GM10847 (cell line): ENCODE data around the gene XRCC4.

Experiments used
- POLR2A ChIP-seq: IDR thresholded peaks from 2 replicates; pipeline ENCODE4 v1.6.1; 2011; ENCODE audit not compliant: insufficient read length; ENCODE audit errors: extremely low read depth

XRCC4 gene

DNA sequence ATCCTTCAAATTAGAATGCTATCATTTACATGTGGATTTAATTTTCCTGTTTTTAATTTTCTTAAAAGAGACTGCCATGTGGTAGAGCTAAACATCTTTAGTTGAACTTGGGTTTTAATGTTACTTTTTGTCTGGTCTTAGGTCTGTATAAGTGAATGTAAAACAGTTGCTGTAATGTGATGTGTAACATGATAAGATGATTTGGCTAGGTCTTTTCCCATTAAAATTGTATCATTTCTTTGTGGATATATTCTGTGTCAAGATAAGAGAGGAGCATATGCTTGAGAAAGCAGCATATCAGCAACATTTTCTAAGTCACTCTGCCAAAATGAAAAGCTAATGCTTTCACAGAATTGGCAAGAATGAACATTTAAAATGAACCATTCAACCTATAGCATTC is 18.6 kb upstream of the XRCC4 start:
- TF ChIP-seq POLR2A: no peak

DNA sequence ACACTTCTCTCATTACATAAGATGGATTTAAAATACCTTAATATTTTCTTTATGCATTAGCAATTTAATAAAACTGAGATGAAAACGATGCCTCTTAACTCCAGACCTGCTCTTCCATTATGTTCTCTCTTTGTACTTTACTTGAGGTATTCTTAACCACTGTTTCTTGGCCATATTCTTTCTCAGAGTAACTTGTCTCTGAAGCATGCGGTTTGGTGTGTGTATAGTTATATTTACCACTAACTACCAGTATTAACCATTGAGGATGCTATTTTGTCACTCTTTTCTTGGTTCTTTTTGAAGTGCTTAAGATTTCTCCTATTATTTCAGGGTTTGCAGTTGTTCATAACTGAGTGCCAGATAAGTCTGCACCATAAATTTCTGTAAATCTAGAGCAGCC is 18.0 kb upstream of the XRCC4 start:
- no peak for TF ChIP-seq POLR2A

DNA sequence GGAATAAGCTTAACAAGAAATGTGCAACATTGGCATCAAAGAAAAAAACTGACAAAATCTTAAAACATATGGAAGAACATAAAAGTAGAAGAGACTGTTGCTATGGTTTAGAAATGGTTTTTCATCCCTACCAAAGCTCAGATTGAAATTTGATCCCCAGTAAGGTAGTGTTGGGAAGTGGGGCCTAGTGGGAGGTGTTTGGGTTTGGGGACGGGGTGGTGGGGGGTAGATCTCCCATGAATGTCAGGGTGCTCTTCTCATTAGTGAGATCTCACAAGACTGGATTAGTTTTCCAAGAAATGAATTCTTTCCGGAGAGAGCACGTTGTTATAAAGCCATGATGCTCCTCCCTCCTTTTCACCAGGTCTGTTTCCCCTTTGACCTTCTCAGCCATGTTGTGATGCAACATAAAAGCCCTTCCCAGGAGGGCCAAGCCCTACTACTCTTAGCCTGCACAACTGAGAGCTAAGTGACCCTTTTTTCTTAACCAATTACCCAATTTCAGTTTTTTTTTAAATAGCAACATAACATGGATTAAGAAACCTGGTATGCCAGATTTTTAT is 10.7 kb upstream of the XRCC4 start:
- no peak for TF ChIP-seq POLR2A

DNA sequence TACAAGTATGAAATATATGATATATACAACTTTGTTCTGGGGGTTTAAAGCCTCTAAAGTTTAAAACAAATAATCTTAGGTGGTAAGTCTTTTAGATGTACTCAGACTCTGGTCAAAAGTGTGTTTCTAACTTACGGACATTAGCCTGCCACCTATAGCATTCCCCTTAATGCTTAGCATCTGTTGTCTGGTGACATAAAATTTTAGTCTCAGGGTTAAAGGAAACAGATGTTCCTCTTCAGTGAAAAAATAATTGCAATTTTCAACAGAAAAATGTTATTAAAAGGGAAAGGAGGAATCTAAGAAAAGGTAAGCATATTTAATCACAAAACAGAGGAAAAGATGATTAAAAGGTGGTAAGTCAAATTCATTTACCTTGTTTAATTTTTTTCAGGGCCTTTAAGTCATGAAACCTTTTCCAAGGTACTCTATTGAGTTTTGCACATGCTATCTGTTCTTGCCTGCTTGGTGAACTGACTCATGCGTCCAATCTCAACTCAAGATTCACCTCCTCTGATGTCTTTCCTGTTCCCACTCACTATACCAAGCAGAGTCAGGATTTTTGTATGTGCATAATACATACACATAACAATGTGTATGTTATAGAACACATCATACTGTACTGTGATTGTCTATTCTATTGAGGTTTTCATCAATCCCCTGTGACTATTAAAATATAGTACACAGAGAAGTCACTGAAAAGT is 8.1 kb upstream of the XRCC4 start:
- no peak for TF ChIP-seq POLR2A

DNA sequence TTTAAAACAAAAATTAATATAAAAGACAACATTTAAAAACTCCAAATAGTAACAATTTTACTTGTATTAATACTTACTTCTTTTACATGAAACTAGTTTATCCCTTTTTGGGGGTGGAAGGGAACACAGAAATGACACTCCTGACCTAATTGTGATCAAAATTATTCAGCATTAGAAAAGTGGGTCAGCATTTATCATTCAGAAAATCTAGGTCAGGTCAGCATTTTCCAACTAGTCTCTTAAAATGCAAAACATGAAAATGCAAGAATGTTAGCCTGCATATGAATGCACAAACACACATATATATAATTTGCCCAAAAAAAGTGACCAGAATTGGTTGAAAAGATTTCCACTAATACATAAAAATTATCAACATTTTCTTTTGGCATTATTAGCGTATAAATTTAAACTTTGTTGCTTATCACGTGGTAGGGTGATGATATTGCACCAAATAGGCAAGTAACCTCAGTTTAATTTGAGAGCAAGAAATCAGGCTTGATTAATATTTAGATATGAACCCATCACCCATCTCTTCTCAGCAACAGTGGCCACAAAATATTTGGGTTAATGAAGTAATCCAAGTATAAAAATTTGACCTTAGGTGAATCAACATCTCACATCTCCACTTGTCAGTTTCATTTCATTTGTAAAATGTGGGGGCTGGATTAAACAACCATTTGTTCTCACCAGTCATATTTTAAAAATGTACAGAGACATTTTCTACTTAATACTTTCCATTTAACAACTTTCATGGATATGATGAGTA is 5.9 kb upstream of the XRCC4 start:
- no peak for TF ChIP-seq POLR2A

DNA sequence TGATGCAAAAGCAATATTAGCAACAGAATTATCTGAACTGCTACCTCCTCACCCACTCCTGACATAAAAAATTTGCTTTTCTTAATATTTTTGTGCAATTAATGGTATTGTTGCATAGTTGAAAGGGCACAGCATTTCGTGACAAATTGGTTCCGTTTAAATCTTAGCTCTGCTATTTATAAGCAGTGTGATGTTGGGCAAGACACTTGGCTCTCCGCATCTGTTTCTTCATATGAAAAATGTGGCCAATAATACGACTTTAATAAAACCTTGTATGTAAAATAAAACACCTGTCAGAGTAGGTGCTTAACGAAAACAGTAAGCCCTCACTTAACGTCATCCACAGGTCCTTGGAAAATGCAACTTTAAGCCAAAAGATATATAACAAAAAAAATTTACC is 4.4 kb upstream of the XRCC4 start:
- TF ChIP-seq POLR2A: no peak

DNA sequence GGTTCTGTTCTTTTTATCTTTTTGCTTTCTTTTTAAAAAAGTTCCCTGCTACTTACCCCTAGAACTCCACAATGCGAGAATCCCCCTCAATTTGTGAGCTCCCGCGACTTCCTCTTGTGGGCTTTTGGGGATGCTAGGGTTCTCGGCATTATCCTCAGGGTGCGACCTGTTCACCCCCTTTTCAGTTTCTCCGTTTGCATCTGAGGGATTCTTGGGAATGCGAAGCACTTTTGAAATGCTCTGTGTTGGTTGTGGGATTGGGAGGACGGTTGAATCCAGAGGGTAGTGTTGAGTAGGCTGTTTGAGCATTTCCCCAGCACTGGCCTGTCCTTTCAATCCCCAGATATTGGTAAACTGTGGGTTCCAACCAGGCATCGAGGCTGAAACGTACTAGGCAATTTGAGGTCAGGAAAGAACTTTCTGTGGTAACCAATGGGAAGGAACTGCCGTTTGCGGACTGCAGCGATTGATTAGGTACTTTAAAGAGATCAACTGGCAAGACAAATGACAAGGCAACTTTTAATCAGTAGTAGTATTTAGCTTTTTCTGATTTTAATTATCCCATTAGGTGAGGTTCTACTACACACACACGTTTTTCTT is 415 bp downstream of the XRCC4 start:
- TF ChIP-seq POLR2A: no peak

DNA sequence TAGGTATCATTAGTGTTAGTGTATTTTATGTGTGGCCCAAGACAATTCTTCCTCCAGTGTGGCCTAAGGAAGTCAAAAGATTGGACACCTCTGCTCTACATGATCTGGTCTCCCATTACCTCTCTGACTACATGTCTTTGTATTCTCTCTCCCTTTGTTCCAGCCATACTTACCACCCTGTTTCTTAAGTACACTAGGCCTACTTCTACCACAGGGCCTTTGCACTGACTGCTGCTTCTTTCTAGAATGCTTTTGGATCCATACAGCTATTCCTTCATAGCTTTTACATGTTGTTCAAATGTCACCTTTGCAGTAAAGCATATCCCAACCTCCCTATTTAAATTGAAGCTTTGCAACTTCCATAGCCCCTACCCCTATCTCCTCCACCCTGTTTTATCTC is 5.4 kb downstream of the XRCC4 start:
- TF ChIP-seq POLR2A: no peak

DNA sequence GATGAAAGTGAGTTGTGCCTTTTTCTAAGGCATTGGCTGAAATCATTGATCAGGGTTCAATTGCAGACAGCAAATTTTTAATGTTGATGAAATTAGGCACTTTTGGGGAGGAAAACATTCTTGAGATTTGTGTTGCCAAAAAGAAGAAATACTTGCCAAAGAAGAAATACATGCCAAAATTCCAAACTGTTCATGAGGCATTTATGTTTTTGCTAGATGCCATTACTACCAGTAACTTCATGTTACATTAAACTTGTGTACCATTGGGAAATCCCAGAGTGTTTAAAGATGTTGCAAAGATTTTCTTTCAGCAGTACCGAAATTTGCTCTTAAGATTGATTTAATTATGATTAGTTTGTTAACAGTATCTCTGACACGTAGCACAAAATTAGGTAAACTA is 7.0 kb downstream of the XRCC4 start:
- no peak for TF ChIP-seq POLR2A

DNA sequence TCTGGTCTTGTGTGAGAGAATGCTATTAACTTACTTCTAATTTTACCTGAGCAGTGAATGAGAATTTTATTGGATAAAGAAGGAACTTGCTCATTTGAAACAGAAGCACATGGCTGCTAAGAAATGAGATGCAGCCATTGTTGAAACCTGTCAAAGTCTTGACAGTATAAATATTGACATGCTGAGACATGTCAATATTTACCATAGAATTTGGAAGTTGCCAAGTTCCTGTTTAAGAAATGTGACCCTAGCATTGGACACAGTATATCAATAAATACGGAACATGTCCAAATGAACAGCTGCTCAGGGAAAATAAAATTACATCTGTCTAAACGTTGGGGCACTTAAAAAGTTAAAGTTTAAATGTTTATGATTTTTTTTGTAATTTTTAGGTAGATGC is 7.8 kb downstream of the XRCC4 start:
- TF ChIP-seq POLR2A: no peak

DNA sequence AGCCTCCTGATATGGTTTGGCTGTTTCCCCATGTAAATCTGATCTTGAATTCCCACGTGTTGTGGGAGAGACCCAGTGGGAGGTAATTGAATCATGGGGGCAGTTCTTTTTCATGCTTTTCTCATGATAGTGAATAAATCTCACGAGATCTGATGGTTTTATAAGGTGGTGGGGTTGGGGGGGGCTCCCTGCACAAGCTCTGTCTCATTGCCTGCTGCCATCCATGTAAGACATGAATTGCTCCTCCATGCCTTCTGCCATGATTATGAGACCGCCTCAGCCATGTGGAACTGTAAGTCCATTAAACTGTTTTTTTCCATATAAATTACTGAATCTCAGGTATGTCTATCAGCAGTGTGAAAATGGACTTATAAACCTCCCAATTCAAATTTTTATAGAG is 12.8 kb downstream of the XRCC4 start:
- TF ChIP-seq POLR2A: no peak

DNA sequence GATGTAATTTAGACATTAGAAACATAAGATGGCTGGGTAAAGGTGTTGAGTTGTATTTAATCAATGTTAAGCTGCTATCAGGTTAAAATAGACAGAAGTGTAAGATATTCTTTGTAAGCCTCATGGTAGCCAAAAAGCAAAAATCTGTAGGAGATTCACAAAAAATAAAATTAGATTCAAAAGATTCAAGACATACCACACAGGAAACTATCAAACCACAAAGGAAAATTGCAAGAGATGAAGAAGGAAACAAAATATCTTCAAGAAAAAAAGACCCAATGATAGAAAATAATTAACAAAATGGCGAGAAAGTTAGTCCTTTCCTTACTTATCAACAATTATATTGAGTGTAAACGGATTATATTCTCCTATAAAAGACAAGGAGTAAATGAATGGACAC is 15.3 kb downstream of the XRCC4 start:
- no peak for TF ChIP-seq POLR2A

DNA sequence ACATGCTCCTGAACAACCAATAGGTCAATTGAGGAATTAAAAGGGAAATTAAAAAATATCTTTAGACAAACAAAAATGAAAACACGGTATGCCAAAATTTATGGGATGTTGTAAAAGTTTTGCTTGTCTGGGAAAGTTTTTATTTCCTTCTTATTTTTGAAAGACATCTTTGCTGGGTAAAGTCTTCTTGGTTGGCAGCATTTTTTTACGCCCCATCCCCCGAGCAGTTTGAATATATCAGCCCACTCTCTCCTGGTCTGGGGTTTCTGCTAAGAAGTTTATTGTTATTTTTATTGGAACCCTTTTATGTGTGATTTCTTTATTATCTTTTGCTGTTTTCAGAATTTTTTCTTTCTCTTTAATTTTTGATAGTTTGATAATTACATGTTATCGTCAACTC is 16.3 kb downstream of the XRCC4 start:
- no peak for TF ChIP-seq POLR2A

DNA sequence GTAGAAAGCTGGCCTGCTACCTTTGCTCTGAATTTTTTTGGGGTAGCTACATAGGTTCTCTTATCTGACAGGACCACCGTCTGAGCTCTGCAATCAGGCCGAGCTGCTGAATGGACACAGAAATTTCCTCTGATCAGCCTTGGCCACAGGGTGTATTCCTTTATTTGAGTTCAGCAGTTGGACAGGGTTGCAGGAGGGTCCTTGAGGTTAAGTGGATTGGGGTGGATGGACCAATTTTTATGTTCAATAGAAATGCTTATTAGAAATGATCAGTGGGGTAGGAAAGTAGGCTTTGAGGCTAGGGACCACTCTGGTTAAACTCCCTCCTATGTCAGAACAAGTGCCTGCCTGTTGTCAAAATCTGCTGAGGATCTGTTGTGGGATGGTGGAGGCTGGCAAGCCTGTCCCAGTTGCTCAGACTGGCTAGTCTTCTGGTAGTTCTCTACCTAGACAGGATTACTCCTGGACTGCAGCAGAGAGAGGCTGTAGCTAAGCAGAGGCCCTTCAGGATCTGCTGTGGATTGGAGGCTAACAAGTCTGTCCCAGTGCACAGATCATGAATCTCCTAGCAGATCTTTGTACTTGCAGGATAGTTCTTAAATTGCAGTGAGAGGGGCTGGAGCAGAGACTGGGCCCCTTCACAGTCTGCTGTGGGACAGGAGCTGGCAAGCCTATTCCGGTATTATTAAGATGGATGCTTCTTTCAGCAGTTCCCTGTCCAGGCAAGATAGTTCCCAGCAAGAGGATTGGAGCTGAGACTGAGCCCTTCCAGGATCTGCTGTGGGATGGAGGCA is 18.0 kb downstream of the XRCC4 start:
- TF ChIP-seq POLR2A: no peak

DNA sequence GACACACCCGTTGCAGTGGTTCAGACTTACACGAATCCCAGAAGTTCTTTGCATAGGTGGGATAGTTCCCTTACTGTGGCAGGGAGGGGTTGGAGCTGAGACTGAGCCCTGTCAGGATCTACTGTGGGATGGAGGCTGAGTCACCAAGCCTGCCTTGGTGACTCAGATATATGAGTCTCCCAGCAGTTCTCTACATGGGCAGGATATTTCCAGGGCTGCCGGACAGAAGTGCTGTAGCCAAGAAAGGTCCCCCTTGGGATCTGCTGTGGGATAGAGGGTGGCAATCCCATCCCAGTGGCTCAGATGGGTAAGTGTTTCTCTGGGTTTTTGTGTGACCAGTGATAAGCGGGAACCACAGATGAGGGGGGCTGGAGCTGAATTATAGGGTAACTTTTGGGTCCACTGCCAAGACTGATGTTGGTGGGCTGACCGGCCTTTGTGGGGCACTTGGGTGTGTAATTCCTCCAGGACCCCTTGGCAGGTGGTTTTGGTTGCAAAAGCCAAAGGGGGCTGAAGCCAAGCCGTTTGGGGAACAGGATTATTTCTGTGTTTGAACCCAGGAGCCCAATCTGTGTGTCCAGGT is 18.7 kb downstream of the XRCC4 start:
- no peak for TF ChIP-seq POLR2A
